HEK293T (cell line): Measurements from ENCODE around the gene SHISA9.

ENCODE experiments used
- CTCF ChIA-PET: fragments of 350-600 bp; formaldehyde crosslinking; extraction: SDS; loops from one replicate; lab custom pipeline; 2021; ENCODE audit warnings: antibody characterized with exemption, inconsistent platforms; lab: Yijun Ruan, JAX
- POLR2A ChIA-PET: fragments of 350-600 bp; formaldehyde crosslinking; extraction: SDS; loops from one replicate; lab custom pipeline; 2020; ENCODE audit warnings: antibody characterized with exemption, inconsistent platforms; lab: Yijun Ruan, JAX
- DNase-seq: peaks from one replicate; pipeline ENCODE4 v3.0.0; 2012; ENCODE audit warnings: mixed read lengths; ENCODE audit errors: extremely low spot score
- ARNT ChIP-seq: fragments of 450-650 bp; IDR thresholded peaks from 2 replicates; pipeline ENCODE4 v1.6.1; 2017; ENCODE audit warnings: mild to moderate bottlenecking
- BHLHE40 ChIP-seq: fragments of 450-650 bp; IDR thresholded peaks from 2 replicates; pipeline ENCODE4 v1.6.1; 2016; ENCODE audit warnings: mild to moderate bottlenecking, moderate library complexity, borderline replicate concordance
- CTBP1 ChIP-seq: fragments of 450-650 bp; IDR thresholded peaks from 2 replicates; pipeline ENCODE4 v1.6.1; 2016; ENCODE audit warnings: borderline replicate concordance
- ELF4 ChIP-seq: fragments of 450-650 bp; IDR thresholded peaks from 2 replicates; pipeline ENCODE4 v1.6.1; 2017; ENCODE audit warnings: antibody characterized with exemption
- FOXA1 ChIP-seq: fragments of 450-650 bp; IDR thresholded peaks from 2 replicates; pipeline ENCODE4 v1.6.1; 2016; ENCODE audit warnings: mild to moderate bottlenecking
- FOXK2 ChIP-seq: fragments of 450-650 bp; IDR thresholded peaks from 2 replicates; pipeline ENCODE4 v1.6.1; 2016; ENCODE audit warnings: mild to moderate bottlenecking
- FOXM1 ChIP-seq: fragments of 450-650 bp; IDR thresholded peaks from 2 replicates; pipeline ENCODE4 v1.6.1; 2017; ENCODE audit warnings: mild to moderate bottlenecking, borderline replicate concordance
- HDGF ChIP-seq: fragments of 450-650 bp; IDR thresholded peaks from 2 replicates; pipeline ENCODE4 v1.6.1; 2017; ENCODE audit warnings: antibody characterized with exemption, borderline replicate concordance
- L3MBTL2 ChIP-seq: fragments of 450-650 bp; conservative IDR thresholded peaks from 2 replicates; pipeline ENCODE4 v1.6.1; 2016; ENCODE audit warnings: mild to moderate bottlenecking
- LEF1 ChIP-seq: fragments of 450-650 bp; IDR thresholded peaks from 2 replicates; pipeline ENCODE4 v1.6.1; 2017; ENCODE audit warnings: mild to moderate bottlenecking, borderline replicate concordance
- NFRKB ChIP-seq: fragments of 450-650 bp; IDR thresholded peaks from 2 replicates; pipeline ENCODE4 v1.6.1; 2016; ENCODE audit warnings: mild to moderate bottlenecking, moderate library complexity
- SP1 ChIP-seq: fragments of 450-650 bp; IDR thresholded peaks from 2 replicates; pipeline ENCODE4 v1.6.1; 2017
- SUZ12 ChIP-seq: fragments of 450-650 bp; IDR thresholded peaks from 2 replicates; pipeline ENCODE4 v1.6.1; 2016; ENCODE audit warnings: mild to moderate bottlenecking
- TARDBP ChIP-seq: fragments of 450-650 bp; IDR thresholded peaks from 2 replicates; pipeline ENCODE4 v1.6.1; 2016
- ZNF384 ChIP-seq: fragments of 450-650 bp; IDR thresholded peaks from 2 replicates; pipeline ENCODE4 v1.6.1; 2016
- TF ChIP-seq, protein P1 (sequence below): fragments of 450-650 bp; IDR thresholded peaks from 2 replicates; pipeline ENCODE4 v1.6.1; 2016

The SHISA9 gene

DNA sequence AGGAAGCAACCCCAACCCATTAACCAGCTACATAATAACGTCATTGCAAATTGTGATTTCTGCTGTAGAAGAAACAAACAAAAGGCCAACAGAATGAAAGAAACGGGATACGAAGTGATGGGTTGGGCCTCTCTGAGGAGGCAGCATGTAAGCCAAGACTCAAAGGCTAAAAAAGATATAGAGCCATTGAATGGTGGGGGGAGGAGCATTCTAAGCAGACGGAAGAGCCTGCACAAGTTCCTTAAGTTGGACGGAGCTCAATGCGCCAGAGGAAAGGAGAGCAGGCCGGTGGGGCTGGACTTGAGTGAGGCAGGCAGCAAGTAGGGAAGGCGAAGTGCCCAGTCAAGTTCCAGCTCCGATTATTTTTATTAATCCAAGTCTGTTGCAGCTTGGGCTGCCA is 160.3 kb downstream of the SHISA9 start:
- ChIA-PET POLR2A (no interaction called here), CTCF (no interaction called here)
- no peak for DNase-seq
- TF ChIP-seq, protein P1, sequence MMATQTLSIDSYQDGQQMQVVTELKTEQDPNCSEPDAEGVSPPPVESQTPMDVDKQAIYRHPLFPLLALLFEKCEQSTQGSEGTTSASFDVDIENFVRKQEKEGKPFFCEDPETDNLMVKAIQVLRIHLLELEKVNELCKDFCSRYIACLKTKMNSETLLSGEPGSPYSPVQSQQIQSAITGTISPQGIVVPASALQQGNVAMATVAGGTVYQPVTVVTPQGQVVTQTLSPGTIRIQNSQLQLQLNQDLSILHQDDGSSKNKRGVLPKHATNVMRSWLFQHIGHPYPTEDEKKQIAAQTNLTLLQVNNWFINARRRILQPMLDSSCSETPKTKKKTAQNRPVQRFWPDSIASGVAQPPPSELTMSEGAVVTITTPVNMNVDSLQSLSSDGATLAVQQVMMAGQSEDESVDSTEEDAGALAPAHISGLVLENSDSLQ: no peak
- TF ChIP-seq ELF4 (no peak), FOXK2 (no peak), HDGF (no peak), NFRKB (no peak), SUZ12 (no peak), ZNF384 (no peak), FOXA1 (no peak), LEF1 (no peak), TARDBP (no peak)

DNA sequence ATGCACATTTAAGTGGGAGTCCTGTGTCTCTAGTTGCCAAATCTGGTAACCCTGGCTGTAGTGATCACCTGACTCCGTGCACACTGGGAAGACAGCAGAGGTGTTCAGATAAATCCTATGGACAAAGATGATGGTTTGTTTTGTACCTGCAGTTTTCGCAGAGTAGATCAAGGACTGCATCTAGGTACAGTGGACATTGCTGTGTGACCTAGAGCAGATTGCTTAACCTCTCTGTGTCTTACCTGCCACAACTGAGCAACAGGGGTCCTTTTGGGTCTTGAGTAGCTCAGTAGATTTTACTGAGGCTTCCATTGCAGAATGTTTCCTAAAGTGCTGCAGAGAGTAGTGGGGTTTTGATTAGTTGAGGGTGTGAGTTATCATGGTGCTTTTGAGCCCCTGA is 160.8 kb downstream of the SHISA9 start:
- POLR2A ChIA-PET: no interaction called here
- CTCF ChIA-PET: no interaction called here
- no peak for DNase-seq
- no peak for TF ChIP-seq ZNF384

DNA sequence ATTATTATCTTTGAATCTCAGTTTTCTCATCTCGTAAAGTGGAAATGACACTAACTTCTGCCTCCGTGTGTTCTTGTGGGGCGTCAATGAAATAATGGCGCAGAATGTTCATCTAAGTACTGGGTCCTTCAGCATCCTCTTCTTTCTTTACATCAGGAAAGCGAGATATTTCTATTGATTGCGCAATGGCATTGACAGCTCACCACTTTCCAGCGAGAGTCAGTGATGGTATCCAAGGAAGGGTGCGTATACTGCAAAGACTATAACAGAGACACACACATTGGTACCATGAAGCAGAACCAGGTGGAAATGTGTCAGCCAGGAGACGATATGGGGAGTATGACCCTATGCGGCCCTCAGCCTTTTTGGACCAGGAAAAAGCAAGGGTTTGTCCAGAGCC is 162.1 kb downstream of the SHISA9 start:
- TF ChIP-seq ARNT: no peak
- TF ChIP-seq SUZ12: no peak
- no peak for TF ChIP-seq LEF1
- TF ChIP-seq, protein P1: no peak
- CTCF ChIA-PET: no interaction called here
- POLR2A ChIA-PET: no interaction called here

DNA sequence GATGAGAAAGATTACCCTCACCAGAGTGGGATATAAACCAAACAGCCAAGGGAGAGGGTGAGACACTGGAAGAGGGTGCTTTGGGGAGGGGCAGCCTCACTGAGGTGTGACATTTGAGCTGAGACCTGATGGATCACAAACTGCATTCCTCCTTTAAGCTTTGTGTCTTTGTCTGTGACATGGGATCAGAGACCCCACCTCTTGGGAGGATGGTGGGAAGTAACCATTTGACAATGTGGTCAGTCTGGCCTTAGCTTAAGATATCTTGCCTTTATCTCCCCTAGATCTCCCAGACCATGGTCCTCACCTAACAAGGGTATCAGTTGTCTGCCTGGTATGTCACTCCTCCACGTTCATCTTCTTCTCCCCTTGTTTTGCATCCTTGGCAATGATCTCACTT is 163.4 kb downstream of the SHISA9 start:
- no peak for TF ChIP-seq FOXK2
- no peak for TF ChIP-seq SP1
- TF ChIP-seq, protein P1: no peak
- TF ChIP-seq HDGF: no peak
- no peak for TF ChIP-seq LEF1
- no peak for TF ChIP-seq BHLHE40
- no peak for TF ChIP-seq ELF4
- TF ChIP-seq SUZ12: no peak
- TF ChIP-seq L3MBTL2: no peak
- no peak for TF ChIP-seq CTBP1
- TF ChIP-seq ZNF384: no peak
- TF ChIP-seq FOXA1: no peak
- TF ChIP-seq ARNT: no peak
- TF ChIP-seq TARDBP: no peak
- no peak for TF ChIP-seq NFRKB
- POLR2A ChIA-PET: no interaction called here
- CTCF ChIA-PET: no interaction called here
- DNase-seq: no peak

More for the DNA sequence above, 162.1 kb downstream of the SHISA9 start:
- DNase-seq: no peak

DNA sequence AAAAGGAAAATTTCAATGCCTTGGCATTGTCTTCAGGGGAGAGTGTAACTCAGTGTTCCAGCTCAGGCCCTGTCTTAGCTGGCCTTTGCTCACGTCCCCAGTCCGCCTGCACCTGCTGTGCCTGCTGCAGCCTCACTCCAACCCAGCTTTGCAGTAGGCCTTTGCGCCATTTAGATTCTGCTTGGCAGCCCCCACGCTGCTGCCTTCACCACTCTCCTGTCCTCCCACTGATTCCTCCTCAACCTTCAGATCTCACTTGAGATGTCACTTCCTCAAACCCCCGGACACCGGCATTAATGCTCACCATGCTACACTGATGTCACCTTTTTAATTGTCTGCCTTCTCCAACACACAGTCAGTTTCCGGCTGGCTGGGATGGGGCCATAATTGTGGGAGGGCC is 166.2 kb downstream of the SHISA9 start:
- POLR2A ChIA-PET: no interaction called here
- TF ChIP-seq, protein P1: no peak
- TF ChIP-seq TARDBP (no peak), SUZ12 (no peak), FOXM1 (no peak), ELF4 (no peak), HDGF (no peak), SP1 (no peak), NFRKB (no peak), FOXK2 (no peak)
- CTCF ChIA-PET: no interaction called here
- no peak for DNase-seq

DNA sequence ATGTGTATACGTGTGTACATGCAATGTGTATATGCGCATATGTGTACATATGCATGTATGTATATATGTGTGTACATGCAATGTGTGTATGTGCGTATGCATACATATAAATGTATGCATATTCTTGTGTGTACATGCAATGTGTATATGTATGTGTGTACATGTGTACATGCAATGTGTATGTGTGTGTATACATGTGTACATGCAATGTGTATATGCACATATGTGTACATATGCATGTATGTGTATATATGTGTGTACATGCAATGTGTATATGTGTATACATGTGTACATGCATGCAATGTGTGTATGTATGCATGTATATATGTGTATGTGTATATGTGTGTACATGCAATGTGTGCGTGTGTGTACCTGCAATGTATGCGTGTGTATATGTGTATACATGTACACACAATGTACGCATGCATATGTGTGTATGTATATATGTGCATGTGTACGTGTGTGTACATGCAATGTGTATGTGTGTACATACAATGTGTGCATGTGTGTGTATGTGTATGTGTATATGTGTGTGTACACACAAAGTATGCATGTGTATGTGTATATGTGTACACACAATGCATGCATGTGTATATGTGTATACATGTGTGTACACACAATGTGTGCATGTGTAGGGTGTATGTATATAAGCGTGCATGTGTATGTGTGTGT is 167.7 kb downstream of the SHISA9 start:
- no peak for DNase-seq
- TF ChIP-seq TARDBP (no peak), CTBP1 (no peak), HDGF (no peak), NFRKB (no peak), SUZ12 (no peak), SP1 (no peak), FOXM1 (no peak), ARNT (no peak), BHLHE40 (no peak), ZNF384 (no peak), ELF4 (no peak)
- TF ChIP-seq, protein P1: no peak
- ChIA-PET CTCF (no interaction called here), POLR2A (no interaction called here)
